CD4-positive, alpha-beta T cell treated with Interleukin-6 for 4 hours (primary cell): ENCODE data around the gene IFNA5.

Experiments
- DNase-seq: peaks from one replicate; pipeline ENCODE4 v3.0.0-alpha.2; 2020; ENCODE audit warnings: mixed read lengths

The IFNA5 gene

DNA sequence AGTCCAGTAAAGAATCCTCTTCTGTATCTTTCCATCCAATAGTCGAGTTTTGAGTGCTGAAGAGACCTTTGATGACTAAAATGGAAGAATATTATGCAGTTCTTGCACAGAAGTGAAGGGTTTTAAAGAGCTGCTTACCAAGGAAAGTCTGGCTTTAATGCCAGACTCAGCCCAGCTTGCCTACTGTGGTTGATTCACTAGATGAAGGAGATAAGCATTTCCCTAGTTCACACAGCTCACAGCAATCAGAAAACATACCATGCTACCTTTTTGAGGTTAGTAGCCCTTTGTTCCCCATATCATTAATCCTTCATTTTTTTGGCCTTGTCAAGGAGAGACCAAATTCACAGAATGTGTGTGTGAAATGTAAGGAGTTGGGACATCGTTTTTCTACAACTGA, 15.3 kb downstream of the IFNA5 start:
- DNase-seq, result no peak

DNA sequence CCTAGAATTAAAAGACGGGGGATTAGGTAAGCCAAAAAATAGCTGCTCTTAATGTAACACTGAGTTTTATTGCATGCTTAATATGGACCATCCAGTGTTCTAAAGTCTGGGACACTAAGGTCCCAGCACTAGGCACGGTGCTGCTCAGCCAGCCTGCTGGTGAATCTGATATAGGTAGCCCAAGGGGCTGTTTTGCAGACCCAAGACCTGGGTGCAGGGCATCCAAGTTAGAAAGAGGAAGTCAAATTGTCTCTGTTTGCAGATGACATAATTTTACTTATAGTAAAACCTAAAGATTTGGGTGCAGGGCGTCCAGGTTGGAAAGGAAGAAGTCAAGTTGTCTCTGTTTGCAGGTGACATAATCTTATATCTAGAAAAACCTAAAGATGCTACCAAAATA, 17.8 kb downstream of the IFNA5 start:
- no peak for DNase-seq

DNA sequence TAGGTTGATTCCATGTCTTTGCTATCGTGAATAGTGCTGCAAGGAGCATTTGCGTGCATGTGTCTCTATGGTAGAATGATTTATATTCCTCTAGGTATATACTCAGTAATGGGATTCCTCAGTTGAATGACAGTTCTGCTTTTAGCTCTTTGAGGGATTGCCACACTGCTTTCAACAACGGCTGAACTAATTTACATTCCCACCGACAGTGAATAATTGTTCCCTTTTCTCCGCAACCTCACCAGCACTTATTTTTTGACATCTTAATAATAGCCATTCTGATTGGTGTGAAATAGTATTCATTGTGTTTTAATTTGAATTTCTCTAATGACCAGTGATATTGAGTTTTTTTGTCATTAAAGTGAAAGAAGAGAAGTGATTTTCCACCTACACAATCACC, 18.5 kb downstream of the IFNA5 start:
- no peak for DNase-seq

- no peak for DNase-seq
Observed at GRCh38 chr9:21286099-21286498, 19.0 kb downstream of the IFNA5 start.

DNA sequence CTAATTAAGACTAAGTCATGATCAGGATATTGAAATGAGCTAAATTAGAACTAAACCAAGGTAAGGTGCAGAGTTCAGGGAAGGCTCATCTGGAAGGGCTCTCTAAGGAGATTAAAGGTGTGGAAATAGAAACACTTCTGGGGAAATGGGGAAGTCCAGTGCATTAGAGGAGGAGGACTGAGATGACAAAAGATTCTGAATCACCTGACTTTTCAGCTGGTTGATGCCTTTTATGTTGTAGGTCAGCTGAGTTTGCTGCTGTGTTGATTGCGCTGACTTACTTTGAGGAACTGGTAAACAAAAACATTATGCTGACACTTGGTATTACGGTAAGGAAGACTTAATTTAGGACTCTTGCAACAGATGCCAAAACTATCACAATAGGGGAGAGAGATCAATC, 23.8 kb downstream of the IFNA5 start:
- DNase-seq, result no peak

DNA sequence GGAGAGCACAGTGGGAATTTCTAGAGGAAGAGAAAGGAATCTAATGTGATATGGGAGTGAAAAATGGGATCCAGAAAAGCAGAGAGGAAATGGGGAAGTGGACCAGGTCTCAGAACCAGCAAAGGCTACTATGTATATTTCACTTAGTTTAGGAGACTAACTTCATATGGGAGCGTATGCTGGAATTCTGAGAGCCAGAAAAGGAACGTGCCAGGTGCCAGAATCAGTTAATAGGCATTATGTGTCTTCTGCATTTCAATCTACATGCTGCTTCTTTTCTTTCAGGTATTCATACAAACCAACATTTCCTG, 36.8 kb downstream of the IFNA5 start:
- no peak for DNase-seq

DNA sequence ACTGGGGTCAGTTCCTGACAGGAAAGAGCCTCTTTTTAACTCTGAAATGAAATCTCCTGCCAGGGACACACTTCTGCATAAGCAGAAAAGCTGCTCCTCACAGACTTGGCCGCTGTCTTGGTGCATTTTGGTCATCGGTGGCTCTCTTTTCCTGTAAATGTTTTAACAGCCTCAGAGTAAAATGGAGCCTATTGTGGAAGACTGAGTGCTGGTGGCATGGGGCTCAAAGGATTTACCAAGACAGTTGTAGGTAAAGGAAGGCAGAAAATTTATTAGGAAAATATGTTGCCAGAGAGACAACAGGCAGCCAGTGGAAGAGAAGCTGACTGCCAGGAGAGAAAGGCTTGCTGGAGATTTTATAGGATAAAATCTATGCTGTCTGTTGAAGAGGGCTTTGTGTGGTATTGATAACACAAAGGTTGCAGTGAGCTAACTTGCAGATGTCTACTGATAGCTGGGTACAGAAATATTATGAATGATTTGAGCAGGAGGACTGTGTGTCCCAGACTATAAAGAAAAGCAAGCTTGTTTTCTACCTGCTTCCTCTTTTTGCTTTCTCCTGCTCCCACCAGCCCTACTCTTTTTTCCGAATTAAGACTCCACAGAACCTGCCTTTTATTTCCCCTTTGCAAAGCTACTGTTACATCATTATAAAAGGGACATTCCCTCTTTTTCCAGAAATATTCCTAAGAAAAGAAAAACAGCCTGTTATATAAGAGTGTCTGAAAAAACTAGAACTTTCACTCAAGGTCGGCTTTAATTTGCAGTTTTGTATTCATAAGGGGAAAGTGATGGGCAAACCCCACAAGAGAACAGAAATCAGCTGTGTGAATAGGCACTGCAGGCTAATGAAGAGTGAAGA, 37.4 kb downstream of the IFNA5 start:
- no peak for DNase-seq

DNA sequence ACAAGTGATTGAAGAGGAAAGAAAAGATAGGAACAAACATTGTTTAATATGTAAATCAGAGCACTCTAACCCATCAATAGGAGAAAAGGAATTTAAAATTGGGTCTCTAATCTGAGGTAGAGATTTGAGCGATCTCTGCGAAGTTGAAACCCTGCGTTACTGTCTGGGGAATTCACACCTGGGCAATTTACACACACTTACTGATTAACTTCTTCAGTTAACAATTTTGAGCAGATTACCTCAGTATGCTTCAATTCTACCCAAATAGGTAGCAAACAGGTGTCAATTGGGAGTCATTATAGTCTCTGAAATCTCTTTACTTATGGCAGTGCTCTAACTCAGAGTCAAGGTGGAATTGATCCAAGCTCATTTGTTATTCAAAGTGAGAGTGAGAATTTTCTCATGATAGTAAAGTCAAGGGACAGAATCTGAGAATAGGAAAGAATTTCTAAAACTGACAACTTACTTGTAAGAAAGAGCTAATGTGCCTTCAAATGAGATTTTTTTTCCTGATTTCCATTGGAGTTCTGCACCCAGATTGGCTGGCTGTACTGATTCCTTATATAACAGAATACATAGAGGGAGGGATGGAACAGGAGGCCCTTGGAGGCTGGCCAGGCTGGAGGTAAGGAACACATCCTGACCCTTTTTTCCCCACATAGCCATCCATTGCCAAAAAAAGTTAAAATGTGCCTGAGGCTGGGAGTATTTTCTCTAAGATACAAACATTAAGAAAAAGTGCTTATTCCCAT, 38.2 kb downstream of the IFNA5 start:
- no peak for DNase-seq

- no peak for DNase-seq
Observed at GRCh38 chr9:21265421-21266189, 39.5 kb downstream of the IFNA5 start.

DNA sequence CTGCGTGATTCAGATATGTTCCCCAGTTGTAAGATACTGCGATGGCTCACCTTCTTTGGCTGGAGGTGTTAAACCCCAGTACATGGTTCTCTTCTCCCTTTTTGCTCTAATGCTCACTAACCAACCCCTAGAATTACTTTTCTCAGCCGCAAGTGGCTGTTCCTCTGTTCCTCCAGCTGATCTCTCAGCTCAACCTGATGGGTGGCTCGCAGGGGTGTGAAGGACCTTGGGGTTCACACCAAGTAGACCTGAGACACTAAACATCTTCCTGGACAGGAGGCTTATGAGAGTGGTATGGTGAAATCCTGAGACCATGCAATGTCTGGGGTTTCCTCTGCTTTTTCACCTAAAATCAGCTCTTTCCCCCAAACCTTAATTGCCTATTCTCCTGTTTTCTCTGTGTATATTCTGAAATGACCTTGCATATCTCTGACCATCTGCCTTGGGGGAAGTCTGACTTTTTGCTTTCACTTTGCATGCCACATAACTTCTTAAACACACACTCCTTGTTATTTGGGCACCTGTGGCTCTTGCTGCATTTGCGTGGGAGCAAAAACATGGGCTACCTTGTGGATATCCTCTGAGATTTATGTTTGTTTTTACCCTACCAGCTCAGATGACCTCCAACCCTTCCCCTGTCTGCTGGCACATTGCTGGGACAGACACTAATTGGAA, 49.4 kb downstream of the IFNA5 start:
- no peak for DNase-seq
